Stimulated activated CD8-positive, alpha-beta memory T cell treated with anti-CD3 and anti-CD28 coated beads, Interleukin-7, amount 100 ng/mL, for 24 hours (primary cell): ENCODE data around the gene SLC46A3.
A peak's percentile ranks its signal among the peaks of the same experiment; 100 is the strongest.

Source experiments
- DNase-seq: peaks from one replicate; pipeline ENCODE4 v3.0.0-alpha.2; 2020; ENCODE audit warnings: low read depth

SLC46A3 gene

GRCh38 chr13:28679628-28680027, 39.1 kb downstream of the SLC46A3 start:
- DNase-seq, result no peak

- DNase-seq, result no peak
These were observed 40.0 kb downstream of the SLC46A3 start for GRCh38 chr13:28678809-28679208.

GRCh38 chr13:28671126-28671792, 47.5 kb downstream of the SLC46A3 start:
- DNase-seq, result no peak

- DNase-seq, result no peak
These were observed 51.8 kb downstream of the SLC46A3 start for GRCh38 chr13:28666897-28667488.

- no peak for DNase-seq
These were observed 59.2 kb downstream of the SLC46A3 start for GRCh38 chr13:28659621-28659970.

DNA sequence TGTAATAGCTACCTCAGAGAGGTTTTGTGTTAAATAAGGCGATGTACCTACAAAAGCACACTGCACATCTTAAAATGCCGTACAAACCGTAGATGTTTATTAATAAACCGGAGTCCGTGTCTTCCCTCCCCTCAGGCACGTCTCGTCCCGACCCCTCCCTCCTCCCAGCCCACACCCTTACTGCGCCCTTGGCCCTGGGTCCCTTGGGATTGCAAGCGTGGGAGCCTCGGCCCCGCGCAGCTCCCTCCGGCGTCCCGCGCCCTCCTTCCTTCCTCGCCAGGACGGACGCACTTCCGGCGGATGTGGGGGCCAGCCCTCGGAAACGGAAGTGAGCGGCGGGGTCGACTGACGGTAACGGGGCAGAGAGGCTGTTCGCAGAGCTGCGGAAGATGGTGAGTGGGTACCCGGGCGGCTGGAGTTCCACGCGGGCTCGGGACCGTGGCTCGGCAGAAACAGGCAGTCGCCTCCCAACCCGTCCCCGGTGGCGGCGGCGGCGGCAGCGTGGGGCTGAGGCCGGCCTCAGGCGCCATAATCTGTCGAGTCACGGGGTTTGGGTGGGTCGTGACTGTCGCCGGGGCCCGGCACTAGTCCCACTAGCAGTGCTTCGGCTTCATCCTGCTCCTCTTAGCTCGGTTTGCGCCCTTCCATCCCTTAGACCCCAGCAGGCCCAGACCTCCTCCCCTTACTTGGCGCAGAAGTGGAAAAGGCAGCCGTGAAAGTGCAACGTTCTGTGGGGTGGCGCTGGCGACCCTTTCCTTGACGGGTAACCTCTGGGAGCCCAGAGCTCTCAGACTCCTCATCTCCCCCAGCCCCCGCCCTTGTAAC, 59.8 kb downstream of the SLC46A3 start, which contains the start of gene POMP:
Gene POMP (plus strand): TSS at position 335 of the 825 bp plus-strand sequence. CDS start 55 bp downstream, at position 390.
- DNase-seq, result peak; percentile 90

- DNase-seq, result no peak
These were observed 60.3 kb downstream of the SLC46A3 start for GRCh38 chr13:28658539-28658795.

GRCh38 chr13:28657784-28658538, 60.8 kb downstream of the SLC46A3 start:
- DNase-seq, result no peak

DNA sequence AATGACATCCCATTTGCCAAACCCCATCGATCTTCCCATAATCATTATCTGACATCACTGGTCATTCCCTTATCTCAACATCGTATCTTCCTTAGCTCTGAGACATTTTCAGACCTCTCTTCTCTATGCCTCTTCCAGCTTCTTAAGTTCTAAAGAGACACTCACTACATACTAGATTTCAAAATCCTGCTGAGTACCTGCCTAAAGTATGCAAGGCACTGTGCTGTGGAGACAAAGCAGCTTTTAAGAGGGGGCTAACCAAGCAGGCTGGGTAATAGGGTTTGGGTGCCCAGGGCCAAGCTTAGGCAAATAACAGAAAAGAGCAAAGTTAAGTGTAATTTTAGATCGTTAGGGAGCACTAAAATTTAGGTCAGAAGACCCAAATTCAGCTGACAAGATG, 63.2 kb downstream of the SLC46A3 start:
- no peak for DNase-seq

GRCh38 chr13:28654276-28654675, 64.5 kb downstream of the SLC46A3 start:
- DNase-seq, result no peak

DNA sequence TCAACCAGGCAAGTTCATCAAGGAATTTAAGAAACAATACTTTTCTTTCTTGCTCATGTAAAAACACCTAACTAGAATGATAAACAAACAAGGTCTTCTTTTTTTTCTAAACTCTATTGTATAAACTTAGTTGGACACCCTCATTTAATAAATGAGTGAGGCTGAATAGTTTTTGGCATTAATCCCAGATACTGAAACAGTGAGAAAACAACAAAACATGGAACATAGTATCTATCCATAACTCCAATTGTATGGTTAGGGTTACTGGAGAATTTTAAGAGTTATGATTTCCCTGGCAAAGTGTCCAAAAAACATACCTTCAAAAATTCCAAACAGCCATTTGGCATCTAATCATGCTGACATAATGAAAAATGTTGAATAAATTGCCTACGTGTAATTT, 65.7 kb downstream of the SLC46A3 start:
- DNase-seq, result no peak

DNA sequence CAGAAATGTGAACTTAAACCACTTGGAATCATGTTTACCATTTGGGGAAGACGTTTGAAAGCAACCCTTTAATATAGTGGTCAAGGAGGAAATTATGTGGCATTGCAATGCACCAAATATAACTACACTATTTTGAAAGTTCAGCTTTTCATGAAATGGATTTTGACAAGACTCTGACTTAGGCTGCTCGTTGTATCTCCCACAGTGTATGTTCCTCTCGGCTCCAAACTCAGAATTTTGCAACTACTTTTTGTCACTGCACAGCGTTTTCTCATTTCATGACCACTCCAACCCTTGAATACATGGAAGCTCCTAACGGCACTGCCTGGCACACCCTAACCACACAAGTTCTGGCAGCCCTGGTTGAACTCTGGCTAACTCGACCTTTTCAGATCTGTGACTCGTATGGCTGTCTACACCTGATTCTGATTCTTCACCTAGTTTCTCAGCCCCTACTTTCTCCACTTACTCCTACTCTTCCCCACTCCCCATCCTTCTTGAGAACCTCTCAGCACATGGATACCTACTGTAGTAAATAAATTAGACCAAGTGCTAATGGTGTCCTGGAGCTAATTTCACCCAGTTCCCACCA, 66.9 kb downstream of the SLC46A3 start:
- DNase-seq, result no peak

DNA sequence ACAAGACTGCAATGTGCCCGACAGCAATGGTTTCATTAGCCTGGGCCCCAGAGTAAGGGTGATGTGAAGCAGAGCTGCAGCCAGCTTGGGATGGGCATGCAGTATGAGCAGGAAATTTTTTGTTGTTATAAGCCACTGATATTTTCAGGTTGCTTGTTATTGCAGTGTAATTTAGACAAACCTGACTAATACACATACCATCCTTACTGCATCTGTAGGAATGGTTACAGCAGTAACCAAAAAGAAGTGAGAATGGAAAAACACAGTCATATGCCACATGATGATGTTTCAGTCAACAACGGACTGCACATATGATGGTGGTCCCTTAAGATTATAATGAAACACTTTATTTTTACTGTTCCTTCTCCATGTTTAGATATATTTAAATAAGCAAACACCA, 68.5 kb downstream of the SLC46A3 start:
- DNase-seq, result no peak
